NCI-H526 (cell line): ENCODE measurements around the gene SCT.
A peak's percentile ranks its signal among the peaks of the same experiment; 100 is the strongest.

Experiments used
- DNase-seq, 2 experiments: peaks; one replicate each; lab custom pipeline; 2025; lab: John Stamatoyannopoulos, UW

The SCT gene

DNA sequence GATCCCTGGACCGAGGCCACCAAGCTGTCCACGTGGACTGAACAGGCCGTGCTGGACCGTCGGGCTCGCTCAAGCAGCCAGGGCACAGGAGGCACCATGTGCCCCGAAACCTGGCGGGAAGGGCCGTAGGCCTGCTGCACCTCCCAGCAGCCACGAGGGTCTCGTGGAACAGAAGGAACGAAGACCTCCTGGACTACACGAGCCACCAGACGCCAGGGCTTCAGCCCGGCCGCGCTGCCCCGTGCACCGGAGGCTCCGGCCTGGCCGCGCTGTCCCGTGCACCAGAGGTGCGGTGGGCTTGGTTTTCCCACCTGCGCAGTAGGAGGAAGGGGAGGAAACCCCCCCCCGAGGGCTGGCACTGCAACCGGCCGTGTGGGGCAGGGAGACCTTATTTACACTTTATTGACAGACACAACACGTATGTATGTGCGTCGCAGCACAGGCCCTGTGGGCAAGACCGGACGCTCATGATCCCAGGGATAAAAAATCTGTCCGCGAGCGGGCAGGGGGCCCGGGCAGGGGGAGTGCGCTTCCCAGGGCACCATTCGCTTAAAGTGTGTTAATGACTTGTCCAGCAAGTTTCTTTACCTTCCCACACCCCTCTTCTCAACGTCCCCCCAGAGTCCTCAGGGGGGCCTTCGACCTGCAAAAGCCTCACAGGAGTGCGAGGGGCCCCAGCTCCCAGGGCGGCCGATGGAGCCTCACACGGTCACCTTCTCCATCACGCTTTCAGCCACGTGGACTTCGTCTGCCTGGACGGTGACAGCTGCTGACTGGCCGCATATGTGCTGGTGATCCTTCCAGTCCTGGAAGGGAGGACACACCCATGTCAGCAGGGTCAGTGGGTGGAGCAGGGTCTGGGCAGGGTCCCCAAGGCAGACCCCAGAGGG lies 17.1 kb upstream of the SCT start:
- no peak for DNase-seq

DNA sequence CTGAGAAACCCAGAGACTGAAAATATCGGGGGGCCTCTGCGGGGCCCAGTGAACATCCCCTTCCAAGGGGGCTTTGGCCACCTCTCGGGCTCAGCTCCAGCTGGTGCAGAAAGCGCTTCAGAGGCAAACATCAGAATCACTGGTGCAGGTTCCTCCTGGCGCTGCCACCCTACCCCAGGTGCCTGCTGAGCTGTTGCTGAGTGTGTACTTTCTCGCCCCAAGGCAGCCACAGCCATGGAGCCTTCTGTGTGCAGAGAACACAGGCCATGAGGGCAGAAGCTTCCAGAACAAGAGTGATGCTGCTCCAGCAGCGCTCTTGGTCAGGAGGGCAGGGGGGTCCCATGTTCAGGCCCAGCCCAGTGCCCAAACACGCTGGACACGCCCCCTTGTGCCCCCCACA lies 16.4 kb upstream of the SCT start:
- no peak for DNase-seq

DNA sequence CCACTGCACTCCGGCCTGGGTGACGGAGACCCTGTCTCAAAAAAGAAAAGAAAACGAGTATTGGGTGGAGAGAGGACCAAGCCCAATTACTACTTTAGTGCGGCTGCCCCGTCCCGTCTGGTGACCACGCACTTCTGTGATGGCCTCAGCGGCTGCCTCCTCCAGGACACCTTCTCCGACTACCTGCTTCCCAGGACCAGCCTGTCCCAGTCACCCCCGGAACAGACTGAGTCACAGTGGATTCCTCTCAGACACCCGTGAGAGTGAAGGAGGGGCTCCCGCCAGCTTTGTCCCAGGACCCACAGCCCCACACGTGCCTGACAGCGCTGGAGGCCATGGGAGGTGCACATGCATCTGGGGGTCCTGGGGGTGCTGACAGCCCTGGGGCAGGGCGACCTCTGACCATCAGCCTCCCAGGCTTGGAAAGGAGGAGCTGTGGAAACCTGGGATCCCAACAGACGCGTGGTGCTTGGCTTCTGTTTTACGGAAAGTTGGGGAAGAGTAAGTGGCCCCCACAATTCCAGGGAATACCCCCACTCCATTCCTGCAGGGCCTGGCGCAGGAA lies 14.9 kb upstream of the SCT start:
- DNase-seq: no peak

DNA sequence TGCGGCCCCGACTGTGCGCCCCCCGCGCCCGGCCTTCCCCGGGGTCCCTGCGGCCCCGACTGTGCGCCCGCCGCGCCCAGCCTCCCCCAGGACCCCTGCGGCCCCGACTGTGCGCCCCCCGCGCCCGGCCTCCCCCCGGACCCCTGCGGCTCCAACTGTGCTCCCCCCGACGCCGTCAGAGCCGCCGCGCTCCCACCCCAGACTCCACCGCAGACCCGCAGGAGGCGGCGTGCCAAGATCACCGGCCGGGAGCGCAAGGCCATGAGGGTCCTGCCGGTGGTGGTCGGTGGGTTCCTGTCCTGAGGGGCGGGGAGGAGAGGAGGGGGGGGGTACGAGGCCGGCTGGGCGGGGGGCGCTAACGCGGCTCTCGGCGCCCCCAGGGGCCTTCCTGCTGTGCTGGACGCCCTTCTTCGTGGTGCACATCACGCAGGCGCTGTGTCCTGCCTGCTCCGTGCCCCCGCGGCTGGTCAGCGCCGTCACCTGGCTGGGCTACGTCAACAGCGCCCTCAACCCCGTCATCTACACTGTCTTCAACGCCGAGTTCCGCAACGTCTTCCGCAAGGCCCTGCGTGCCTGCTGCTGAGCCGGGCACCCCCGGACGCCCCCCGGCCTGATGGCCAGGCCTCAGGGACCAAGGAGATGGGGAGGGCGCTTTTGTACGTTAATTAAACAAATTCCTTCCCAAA lies 13.2 kb upstream of the SCT start:
- DNase-seq: no peak

DNA sequence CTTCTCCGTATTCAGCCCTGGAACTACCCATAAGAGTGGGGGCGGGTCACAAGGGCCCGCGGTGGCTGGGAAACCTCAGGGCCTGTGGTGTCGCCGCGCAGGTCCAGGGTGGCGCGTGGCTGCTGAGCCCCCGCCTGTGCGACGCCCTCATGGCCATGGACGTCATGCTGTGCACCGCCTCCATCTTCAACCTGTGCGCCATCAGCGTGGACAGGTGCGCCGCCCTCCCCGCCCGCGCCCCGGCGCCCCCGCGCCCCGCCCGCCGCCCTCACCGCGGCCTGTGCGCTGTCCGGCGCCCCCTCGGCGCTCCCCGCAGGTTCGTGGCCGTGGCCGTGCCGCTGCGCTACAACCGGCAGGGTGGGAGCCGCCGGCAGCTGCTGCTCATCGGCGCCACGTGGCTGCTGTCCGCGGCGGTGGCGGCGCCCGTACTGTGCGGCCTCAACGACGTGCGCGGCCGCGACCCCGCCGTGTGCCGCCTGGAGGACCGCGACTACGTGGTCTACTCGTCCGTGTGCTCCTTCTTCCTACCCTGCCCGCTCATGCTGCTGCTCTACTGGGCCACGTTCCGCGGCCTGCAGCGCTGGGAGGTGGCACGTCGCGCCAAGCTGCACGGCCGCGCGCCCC lies 12.5 kb upstream of the SCT start:
- DNase-seq: no peak

DNA sequence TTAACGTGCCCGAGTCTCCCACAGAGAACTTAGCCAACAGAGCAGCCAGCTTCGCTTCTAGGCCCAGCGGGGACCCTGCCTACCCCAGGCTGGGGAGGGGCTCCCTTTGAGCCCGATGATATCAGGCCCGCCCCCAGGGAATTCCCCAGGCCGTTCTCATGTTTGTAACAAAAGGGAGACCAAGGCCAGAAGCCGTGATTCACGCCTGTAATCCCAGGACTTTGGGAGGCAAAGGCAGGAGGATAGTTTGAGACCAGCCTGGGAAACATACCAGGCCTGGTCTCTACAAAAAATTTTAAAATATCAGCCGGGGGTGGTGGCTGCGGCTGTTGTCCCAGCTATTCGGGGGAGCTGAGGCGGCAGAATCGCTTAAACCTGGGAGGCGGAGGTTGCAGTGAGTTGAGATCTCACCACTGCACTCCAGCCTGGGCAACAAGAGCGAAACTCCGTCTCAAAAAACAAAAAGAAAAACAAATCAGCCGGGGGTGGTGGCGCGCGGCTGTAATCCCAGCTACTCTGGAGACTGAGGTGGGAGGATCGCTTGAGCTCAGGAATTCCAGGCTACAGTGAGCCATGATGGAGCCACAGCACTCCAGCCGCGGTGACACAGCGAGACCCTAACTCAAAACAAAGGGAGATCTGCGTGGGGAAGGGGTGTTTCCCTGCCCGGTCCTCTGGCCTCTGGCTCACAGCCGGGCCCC lies 11.8 kb upstream of the SCT start:
- no peak for DNase-seq

DNA sequence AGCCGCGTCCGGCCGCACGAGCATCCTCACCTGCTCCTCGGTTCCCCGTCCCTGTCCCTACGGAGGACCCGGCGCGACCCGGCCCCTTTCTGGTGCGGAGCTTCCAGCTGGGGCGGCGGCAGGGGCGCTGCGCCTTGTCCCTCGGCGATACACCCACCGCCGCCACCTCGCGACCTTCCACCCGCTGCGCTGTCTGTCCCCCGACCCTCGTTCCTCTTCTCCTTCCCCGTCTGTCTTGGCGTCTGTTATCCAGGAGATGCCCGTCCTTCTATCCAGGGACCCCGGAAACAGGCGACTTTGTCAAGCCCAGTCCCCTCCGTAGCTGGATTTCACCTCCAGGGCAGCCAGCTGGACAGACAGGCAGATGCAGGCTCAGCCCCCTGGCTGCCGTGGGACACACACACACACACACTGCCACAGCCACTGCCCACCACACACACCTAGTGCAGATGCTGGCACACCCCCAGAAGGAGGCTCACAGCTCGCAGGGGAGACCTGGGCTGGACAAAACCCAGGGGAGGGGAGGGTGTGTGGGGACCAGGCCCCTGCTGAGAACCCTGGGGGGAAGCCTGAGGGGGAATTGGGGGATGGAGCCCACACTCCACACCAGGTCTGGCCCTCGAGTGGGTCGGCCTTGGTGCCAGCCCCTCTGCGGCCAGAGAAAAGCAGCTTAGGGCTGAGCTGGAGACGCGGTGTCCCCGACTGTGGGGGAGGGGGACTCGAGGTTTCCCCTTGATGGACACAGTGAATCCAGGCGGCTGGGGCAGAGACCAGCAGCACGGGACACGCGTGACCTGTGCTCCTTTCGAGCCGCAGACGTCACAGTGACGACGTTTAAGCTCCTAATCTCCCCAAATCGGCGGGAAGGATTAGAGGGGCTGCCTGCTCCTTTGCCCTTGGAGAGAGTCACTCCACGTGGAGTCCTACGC lies 10.9 kb upstream of the SCT start:
- no peak for DNase-seq

DNA sequence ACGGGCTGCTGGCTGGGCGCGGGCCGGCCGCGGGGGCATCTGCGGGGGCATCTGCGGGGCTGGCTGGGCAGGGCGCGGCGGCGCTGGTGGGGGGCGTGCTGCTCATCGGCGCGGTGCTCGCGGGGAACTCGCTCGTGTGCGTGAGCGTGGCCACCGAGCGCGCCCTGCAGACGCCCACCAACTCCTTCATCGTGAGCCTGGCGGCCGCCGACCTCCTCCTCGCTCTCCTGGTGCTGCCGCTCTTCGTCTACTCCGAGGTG lies 10.3 kb upstream of the SCT start:
- no peak for DNase-seq

DNA sequence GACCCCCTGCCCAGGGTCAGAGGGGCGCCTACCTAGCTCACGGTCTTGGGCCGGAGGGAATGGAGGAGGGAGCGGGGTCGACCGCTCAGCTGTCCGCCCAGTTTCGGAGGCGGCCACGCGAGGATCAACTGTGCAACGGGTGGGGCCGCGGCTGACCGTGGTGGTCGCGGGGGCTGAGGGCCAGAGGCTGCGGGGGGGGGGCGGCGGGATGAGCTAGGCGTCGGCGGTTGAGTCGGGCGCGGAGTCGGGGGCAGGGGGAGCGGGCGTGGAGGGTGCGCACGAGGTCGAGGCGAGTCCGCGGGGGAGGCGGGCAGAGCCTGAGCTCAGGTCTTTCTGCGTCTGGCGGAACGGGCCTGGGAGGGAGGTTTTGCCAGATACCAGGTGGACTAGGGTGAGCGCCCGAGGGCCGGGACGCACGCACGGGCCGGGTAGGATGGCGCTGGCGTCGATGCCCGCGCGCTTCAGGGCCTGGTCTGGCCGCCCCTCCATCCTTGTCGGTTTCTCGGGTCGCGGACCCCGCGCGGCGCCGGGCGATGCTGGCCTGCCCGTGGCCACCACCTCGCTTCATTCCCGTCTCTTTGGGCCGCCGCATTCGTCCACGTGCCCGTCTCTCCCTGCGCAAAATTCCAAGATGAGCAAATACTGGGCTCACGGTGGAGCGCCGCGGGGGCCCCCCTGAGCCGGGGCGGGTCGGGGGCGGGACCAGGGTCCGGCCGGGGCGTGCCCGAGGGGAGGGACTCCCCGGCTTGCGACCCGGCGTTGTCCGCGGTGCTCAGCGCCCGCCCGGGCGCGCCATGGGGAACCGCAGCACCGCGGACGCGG lies 9.7 kb upstream of the SCT start, which contains the start of gene DRD4:
TSS of gene DRD4 (plus strand) at position 759 of the 822 bp plus-strand sequence. CDS start at position 795, 36 bp downstream.
- no peak for DNase-seq

DNA sequence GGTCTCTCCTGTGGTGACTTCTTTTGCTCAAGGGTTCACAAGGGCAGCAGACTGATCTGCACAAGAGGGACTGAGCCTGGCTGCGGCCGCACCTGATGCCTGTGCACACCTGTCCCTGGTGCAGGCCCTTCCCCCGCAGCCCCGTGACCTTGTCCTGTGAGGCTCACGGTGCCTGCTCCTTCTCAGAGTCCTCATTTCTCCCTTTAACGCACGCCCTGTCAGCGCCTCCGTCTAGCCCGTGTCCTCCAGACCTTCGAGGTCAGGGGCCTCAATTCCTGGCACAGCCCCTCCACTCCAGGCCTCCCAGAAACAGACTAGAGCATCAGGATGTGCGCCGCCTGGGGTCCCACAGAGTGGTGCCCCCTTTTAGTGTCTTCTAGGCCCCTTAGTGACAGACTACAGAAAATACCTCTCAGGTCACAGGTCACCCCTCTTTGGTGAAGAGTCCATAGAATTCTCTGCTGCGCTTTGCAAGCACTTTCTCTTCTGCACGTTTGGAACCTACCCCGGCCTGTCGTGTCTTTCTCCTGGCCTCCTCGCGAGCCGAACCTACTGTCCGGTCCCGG lies 9.0 kb upstream of the SCT start:
- no peak for DNase-seq

DNA sequence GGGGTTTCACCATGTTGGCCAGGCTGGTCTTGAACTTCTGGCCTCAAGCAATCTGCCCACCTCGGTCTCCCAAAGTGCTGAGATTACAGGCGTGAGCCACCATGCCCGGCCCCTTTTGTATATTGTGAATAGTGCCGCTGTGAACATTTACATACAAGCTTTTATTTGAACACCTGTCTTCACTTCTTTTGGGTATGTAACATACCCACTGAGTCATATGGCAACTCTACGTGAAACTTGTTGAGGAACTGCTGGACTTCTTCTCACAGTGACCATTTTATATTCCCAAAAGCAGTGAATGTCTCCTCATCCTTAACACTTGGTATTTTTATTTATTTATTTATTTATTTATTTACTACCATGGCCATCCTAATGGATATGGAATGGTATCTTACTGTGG lies 3.9 kb upstream of the SCT start:
- DNase-seq: peak in 1 of 2 experiments; percentile 46

DNA sequence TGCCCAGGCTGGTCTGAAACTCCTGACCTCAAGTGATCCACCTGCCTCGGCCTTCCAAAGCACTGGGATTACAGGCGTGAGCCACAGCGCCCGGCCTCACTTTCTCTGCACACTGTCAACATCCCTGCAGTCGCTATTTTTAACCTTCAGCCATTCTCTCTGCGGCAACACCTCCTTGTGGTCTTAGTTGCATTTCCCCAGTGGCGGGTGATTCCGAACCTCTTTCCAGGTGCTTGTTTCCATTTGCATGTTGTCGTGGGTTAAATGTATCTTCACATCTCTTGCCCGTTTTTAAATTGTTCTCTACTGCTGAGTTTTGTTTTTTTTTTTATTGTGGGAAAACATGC lies 2.2 kb upstream of the SCT start:
- DNase-seq: peak; percentile 42 to 58

DNA sequence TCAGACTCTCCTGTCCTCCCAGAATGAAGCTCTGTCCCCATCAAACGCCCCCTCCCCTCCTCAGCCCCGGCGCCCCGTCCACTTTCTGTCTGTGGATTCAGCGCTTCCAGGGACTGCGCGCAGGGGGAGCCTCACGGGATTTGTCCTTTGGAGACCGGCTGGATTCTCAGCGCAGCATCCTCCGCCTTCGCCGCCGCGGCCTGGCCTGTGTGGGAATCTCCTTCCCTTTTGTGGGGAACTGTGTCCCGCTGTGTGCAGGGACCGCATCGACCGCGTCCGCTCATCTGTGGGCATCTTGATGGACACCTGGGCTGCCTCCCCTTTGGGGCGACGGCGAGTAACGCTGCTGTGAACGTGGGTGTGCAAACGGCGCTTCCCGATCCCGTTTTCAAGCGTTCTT lies 1.1 kb upstream of the SCT start:
- no peak for DNase-seq

DNA sequence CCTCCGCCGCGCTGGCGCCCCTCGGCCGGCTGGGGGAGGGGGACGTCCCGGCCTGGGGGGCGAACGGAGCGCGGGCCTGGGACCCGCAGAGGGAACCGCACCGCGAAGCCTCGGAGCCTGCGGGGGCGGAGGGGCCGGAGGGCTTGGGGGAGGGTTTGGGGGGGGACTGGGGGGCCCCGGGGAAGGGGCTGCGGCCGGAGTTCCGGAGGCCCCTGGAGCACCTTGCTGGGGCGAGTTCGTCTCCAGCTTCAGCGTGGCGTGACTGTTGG lies 261 bp upstream of the SCT start:
- DNase-seq: no peak

DNA sequence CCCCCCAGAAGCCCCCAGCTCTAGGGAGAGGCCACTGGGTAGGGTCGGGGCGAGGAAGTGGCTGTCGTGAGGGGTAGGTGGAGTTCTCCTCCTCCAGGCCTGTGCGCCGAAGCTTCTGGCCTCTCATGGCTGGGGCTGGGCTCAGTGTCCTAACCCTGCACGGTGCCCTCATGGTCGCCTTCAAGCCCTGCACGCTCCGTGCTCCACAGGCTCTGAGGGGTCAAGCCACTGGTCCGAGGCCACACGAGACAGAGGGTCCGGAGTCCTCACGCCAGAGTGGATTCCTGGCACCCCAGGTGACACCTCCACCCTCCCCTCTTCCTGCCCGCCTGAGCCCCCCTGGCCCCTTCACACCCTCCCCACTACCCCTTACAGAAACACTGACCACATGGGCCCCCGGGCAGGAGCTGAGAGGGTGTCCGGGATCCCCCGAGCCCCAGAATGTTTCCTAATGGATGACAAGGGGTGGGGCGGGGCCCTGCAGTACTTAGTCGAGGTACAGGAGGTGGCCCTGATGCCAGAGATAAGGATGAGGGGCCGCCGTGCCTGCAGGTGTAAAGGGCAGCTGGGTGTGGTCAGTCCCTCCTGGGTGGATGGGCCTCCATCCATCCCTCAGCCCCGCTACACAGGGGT lies 1.2 kb downstream of the SCT start:
- DNase-seq: no peak

DNA sequence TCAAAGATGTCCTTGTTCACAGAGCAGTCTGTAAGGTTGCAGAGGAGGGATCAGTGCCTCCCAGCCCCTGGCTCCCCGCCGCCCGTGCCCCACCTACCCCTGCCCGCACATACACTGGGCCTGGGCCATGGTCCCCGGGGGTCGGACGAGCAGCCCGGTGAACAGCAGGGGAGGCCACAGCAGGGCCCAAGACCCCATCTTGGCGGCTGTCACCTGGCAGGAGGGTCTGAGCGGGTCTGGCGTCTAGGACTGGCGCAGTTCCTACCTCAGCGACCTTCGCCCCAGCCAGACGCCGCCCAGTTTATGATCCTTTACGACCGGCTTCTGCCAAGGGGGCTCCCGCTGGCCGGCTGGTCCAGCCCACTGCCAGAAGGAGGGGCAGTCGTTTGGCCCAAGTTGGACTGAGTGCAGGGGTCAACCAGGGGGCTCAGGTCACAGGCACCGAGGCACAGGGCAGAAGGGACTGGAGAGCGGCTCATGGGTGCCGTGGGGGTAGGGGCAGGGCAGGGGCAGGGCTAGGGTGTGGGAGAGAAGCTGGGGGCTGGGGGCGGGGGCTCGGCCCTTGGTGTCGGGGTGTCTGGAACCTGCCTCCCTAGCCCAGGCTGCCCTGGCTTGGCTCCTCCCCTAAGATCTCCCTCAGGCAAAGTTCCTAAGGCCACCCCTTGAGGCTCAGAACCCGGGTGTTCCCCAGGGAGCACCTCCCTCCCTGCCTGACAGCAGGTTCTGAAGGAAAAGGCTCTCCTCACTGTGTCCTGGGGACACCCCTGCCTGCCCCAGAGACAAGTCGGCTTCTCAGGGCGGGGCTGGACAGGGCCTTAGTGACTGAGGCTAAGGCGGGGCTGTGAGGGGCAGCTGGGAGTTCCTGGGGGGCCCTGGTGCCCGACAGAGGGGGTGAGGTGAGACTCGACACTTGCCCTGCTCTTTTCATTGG lies 2.0 kb downstream of the SCT start, which contains the start of gene CDHR5:
TSS of gene CDHR5 (minus strand) at position 251 of the 931 bp plus-strand sequence. CDS start at position 198, 53 bp downstream.
- DNase-seq: peak in 1 of 2 experiments; percentile 42

DNA sequence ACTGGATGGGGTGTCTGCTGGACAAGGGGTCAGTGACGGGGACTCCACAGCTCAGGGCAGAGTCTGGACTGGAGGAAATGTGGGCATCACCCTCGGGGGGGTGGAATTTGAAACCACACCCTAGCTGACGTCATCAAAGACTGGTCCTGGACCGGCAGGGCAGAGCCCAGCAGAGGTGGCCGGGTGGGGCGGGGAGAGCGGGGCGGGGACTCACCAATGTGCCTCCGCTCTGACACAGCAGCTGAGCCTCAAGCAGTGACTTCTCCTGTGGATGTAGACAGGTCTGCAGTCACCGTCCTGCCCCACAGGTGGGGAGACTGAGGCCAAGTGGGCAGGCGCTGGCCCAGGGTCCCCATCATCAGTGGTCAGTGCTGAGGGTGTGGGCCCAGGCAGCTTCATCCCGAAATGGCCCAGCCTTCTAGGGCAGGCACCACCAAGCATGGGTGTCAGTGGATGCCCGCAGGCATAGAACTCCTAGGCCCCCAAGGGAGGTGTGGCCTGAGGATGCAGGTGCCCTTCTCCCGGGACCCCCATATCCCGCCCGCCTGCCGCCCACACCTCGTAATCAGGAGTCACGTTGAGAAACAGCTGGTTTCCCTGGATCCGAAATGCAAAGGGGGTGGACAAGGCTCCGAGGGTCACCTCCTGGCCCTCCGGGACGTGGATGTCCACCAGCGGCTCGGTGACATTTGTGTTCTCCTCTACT lies 2.8 kb downstream of the SCT start:
- DNase-seq: peak in 1 of 2 experiments; percentile 40

DNA sequence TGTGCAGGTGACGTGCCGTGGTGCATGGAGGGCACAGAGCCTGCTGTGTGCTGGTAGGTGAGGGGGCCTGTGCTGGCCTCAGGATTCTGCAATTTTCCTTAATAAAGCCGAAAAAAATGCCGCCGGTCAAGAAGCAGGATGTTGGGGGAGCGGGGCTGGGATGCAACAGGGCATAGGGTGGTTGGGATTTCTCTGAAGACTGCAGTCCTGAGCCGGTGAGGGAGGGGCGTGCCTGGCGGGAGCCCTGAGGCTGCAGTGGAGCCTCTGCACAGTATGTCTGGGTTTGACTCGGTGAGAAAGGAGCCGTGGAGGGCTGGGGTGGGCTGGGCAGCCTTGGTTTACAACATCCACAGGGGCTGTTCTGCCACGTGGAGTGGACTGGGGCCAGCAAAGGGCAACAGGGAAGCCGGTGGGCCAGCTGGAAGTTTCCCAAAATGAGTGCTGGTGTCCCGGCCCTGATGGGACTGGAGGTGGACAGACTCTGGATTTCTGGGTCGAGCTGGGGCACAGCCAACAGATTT lies 3.6 kb downstream of the SCT start:
- DNase-seq: no peak
